GM19351 (cell line): ENCODE measurements around the gene GRK5.

Source experiments
- ATAC-seq: cut with Tn5 transposase; IDR thresholded peaks from one replicate; pipeline ENCODE4 v1.9.1; 2021; ENCODE audit warnings: mild to moderate bottlenecking, moderate library complexity; ENCODE audit not compliant: unreplicated experiment

Gene GRK5

DNA sequence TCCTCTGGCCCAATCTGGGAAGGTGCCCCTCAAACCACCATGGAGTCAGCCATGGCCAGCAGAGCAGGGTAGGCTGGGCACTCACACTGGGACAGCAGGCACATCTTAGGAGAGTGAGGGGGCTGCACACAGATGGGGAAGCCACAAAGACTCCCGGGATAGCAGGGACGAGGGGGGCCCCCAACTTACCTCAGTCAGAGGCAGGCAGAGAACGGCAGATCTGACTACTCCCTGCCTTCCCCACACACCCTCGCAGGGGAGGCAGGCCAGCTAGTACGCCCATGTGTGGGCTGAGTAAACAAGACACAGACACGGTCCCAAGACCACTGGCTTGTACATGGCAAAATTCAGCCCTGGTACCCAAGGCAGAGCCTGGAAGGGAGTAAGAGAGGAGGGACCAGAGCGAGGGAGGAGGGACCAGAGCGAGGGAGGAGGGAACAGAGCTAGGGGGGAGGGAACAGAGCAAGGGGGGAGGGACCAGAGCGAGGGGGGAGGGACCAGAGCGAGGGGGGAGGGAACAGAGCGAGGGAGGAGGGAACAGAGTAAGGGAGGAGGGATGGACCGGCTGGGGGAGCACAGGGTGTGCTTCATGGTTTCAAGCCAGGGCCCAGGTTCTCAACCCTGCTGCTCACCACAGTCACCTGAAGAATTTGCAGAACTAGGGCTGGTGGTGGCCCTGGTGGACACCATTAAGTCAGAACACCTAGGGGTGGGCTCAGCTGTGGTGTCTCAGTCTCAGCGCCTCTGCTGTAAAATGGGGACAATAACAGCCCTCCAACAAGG, 261.4 kb downstream of the GRK5 start:
- no peak for ATAC-seq

- no peak for ATAC-seq
Measured at GRCh38 chr10:119469325-119469707, 261.9 kb downstream of the GRK5 start.

DNA sequence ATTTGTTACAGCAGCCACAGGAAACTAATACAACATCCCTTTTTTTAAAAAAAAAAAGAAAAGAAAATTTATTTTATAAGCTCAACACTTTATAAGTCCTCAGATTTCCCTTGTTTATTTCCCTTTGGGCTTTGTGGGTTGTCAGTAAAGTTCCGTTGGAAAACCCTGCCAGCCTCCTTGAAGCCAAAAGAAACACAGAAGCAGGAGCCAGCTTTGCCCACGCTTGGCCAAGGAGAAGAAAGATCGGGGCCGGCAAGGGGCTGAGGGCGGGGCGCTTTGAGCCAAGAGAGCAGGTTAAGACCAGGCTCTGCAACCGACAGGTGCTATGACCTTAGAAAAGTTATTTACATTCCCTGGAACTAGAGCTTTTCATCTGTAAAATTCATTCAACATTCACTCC, 262.5 kb downstream of the GRK5 start:
- no peak for ATAC-seq

DNA sequence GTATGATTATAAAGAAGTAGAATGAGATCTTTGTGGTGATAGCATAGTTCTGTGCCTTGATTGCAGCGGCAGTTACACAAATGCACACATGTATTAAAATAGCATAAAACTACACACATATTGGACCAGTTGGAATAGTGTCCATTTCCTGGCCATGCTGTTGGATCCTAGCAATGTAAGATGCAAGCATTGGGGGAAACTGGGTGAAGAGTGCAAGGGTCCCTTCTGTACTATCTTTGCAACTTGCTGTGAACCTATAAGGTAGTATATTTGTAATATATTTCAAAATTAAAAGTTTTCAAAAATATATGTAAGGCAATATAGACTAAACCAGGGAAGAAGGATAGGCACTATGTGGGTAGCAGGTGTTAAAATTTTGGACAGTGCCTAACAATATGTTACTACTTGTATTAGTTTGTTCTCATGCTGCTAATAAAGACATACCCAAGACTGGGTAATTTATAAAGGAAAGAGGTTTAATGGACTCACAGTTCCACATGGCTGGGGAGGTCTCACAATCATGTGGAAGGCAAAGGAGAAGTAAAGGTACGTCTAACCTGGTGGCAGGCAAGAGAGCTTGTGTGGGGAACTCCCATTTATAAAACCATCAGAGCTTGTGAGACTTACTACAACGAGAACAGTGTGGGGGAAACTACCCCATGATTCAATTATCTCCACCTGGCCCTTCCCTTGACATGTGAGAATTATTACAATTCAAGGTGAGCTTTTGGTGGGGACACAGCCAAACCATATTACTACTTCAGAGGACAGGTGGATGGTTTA, 263.7 kb downstream of the GRK5 start:
- ATAC-seq = no peak

- no peak for ATAC-seq
Measured at GRCh38 chr10:119473771-119474170, 266.4 kb downstream of the GRK5 start.

GRCh38 chr10:119474606-119475005, 267.2 kb downstream of the GRK5 start:
- ATAC-seq = no peak

DNA sequence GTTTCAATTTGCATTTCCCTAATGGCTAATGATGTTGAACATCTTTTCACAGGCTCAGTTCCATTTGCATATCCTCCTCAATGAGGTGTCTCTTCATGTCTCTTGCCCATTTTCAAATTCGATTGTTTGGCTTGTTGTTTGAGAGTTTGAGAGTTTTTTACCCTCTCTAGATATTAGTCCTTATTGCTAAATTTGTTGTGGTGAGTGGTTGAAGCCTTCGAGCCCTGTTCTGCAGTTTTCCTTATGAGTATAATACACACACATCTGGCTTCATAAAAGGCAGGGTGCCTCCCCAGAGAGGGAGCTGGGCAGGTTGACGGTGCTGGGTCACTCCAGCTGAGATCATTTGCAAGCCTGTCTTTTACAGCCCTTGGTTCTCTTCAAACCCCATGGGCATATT, 270.1 kb downstream of the GRK5 start:
- peak; percentile 77 for ATAC-seq

DNA sequence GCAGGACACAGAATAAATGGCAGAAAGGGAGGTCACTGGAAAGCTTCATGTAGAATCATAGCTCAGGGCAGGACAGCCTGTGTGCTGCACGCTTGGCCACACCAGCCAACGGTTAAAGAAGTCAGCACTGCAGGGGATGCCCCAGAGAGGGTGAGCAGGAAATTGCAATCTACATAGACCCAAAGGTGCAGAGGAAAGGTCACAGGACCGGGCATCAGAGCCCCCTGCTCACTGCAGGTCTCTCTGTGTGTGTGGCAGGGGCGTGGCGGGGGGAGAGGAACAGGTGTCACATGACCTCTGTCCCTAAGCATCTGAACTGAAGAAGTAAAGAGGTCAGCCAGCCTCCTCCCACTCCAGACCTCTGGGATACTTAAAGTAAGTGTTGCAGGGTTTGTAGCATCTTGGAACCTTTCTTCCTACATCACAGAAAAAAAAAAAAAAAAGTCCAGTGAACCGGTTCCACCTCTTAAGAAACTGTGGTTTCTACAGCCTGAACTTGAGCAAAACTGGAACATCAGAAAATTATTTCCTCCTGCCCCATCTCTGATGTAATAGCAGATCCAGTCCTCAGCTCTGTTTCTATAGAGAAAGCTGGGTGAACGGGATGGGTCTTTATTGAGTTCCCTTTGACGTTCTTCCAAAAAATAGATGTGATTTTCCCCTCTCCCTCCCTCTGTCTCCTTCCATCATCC, 270.9 kb downstream of the GRK5 start:
- peak; percentile 86 for ATAC-seq

GRCh38 chr10:119478811-119479341, 271.5 kb downstream of the GRK5 start:
- no peak for ATAC-seq

GRCh38 chr10:119479532-119479931, 272.2 kb downstream of the GRK5 start:
- ATAC-seq = no peak

GRCh38 chr10:119480667-119481066, 273.3 kb downstream of the GRK5 start:
- ATAC-seq = no peak

DNA sequence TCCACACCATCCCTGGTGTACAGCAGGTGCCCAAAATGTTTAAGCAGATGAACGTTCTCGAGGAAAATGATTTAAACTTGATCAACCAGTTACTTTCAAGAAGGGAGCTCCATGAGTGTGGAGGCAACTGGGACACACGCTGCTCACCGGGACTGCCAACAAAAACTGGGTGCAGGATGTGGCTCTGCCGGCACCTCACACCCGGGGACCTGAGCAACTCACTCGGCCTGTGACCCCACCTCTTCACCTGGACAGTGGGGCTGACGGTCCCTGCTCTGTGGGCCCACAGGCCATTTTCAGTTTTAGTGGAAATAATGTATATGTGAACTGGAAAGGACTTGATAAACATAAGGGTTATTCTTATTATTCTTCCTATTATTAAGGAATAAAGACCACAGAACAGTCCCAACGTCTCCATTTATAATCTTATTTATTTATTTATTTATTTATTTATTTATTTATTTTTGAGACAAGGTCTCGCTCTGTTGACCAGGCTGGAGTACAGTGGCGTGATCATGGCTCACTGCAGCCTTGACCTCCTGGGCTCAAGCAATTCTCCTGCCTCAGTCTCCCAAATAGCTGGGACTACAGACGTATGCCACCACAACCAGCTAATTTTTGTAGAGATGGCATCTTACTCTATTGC, 274.5 kb downstream of the GRK5 start:
- ATAC-seq = no peak

DNA sequence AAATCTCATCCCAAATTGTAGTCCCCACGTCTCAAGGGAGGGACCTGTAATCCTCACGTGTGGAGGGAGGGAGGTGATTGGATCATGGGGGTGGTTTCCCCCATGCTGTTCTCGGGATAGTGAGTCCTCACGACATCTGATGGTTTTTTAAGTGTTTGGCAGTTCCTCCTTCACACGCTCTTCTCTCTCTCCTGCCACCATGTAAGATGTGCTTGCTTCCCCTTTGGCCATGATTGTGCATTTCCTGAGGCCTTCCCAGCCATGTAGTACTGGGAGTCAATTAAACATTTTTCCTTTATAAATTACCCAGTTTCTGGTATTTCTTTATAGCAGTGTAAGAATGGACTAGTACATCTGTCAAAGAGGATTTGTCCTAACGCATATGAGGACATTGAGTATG, 275.6 kb downstream of the GRK5 start:
- ATAC-seq = no peak

DNA sequence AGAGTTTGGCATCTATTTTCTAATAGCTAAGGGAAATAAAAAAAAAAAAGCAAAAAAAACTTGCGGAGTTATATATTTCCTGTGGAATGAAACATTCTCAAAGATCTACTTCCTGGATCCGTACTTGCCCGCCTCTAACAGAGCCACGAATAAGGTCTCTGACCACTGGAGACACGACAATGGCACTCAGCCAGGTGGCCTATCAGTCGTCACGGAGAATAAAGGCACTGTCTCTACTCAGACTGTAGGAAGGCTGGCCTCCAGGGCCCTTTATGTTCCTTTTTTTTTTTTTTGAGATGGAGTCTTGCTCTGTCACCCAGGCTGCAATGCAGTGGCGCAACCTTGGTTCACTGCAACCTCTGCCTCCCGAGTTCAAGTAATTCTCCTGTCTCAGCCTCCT, 276.5 kb downstream of the GRK5 start:
- no peak for ATAC-seq

DNA sequence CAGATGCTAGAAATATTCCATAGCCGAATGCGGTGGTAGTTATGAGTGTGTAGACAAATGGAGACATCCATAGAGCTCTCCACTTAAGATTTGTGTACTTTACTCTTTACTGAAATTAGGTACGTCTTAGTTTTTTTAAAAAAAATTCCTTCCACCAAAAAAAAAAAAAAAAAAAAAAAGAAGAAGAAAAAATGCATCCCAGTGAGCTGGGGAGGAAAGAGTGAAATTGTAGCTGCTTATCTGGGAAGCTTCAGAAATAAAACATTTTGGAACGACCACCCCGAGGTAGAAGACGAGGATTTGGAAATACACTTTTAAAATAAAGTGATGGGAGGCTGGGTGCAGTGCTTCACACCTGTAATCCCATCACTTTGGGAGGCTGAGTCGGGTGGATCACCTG, 281.3 kb downstream of the GRK5 start:
- no peak for ATAC-seq

GRCh38 chr10:119489991-119490326, 282.6 kb downstream of the GRK5 start:
- ATAC-seq = no peak

GRCh38 chr10:119491966-119492757, 284.8 kb downstream of the GRK5 start:
- ATAC-seq = no peak

- no peak for ATAC-seq
Measured at GRCh38 chr10:119493155-119493554, 285.8 kb downstream of the GRK5 start.

GRCh38 chr10:119494236-119495020, 287.1 kb downstream of the GRK5 start:
- no peak for ATAC-seq
